NB4 (cell line): ENCODE measurements around the gene TNS2.
"Not testable (repeated sequence)": the region's sequence is repeated elsewhere in the genome, so short reads cannot be mapped to it uniquely, and the experiment has no call there.

Experiments
- DNase-seq: peaks from one replicate; pipeline ENCODE4 v3.0.0; 2010; ENCODE audit warnings: low read depth
- H3K4me3 ChIP-seq: one replicate; pipeline ENCODE4 v1.5.1; 2011; ENCODE audit warnings: mild to moderate bottlenecking, low read depth, low read length, moderate library complexity
- CTCF ChIP-seq: IDR thresholded peaks from one replicate; pipeline ENCODE4 v1.5.1; 2012; ENCODE audit warnings: low read depth, low read length
- MAX ChIP-seq: IDR thresholded peaks from 2 replicates; pipeline ENCODE4 v1.6.1; 2011; ENCODE audit warnings: low read depth, low read length
- MYC ChIP-seq: IDR thresholded peaks from 2 replicates; pipeline ENCODE4 v1.6.1; 2011; ENCODE audit warnings: low read depth, low read length
- POLR2A ChIP-seq: IDR thresholded peaks from 2 replicates; pipeline ENCODE4 v1.6.1; 2011; ENCODE audit warnings: mild to moderate bottlenecking; ENCODE audit not compliant: insufficient read length; ENCODE audit errors: extremely low read depth

Gene TNS2

GRCh38 chr12:53090105-53090504 is 40.2 kb downstream of the TNS2 start:
- H3K4me3 ChIP-seq: no peak overlapping the region
- TF ChIP-seq CTCF: no peak
- no peak for TF ChIP-seq MAX
- TF ChIP-seq POLR2A: no peak
- TF ChIP-seq MYC: no peak
- no peak for DNase-seq

- H3K4me3 ChIP-seq: no peak overlapping the region
- DNase-seq: no peak
- TF ChIP-seq MYC (no peak), POLR2A (no peak), CTCF (no peak), MAX (0 out of 2 replicates have a peak, but pooled peaks have one; percentile 13)
These were observed 40.7 kb downstream of the TNS2 start for GRCh38 chr12:53090554-53090953.

- TF ChIP-seq MYC (no peak), MAX (no peak), CTCF (no peak), POLR2A (no peak)
- DNase-seq: no peak
- no peak overlapping the region for H3K4me3 ChIP-seq
These were observed 41.9 kb downstream of the TNS2 start for GRCh38 chr12:53091756-53092155.

GRCh38 chr12:53093777-53094393 is 44.0 kb downstream of the TNS2 start:
- TF ChIP-seq MYC: no peak
- TF ChIP-seq CTCF: no peak
- TF ChIP-seq MAX: no peak
- TF ChIP-seq POLR2A: no peak
- H3K4me3 ChIP-seq: no peak overlapping the region
- DNase-seq: peak; percentile 52

GRCh38 chr12:53094394-53094787 is 44.5 kb downstream of the TNS2 start:
- H3K4me3 ChIP-seq: no peak overlapping the region
- DNase-seq: no peak
- TF ChIP-seq MAX (no peak), POLR2A (no peak), MYC (no peak), CTCF (no peak)

- not testable (repeated sequence) for H3K4me3 ChIP-seq, DNase-seq
These were observed 45.1 kb downstream of the TNS2 start for GRCh38 chr12:53094796-53095595.

- DNase-seq, H3K4me3 ChIP-seq: not testable (repeated sequence)
These were observed 45.7 kb downstream of the TNS2 start for GRCh38 chr12:53095596-53095895.
